H1 (cell line): ENCODE measurements around the gene PCDHGB6. TPM values are rescaled to one million over a fixed set of nuclear protein-coding genes. Genes with fewer than 3 reads are reported as not detected.

Experiments used
- E2F6 ChIP-seq: IDR thresholded peaks from 2 replicates; pipeline ENCODE4 v1.6.1; 2012; ENCODE audit warnings: inconsistent platforms
- polyA plus RNA-seq, 7 experiments: library from polyadenylated mRNA; depleted of rRNA in 3 of 7; stranded (reverse) in 5 of 7; unstranded in 2 of 7; fragments of >200 nt in 5 of 7; fragments of 200-250 nt in 2 of 7; gene quantifications; 1 replicate in 5 of 7; 2 replicates in 1 of 7; 4 replicates in 1 of 7; pipeline versions ENCODE4 v1.2.1 to v1.2.3, GENCODE V29; 2011 to 2013; ENCODE audit warnings: missing spikeins in 2 of 7, mixed read lengths in 2 of 7
- total RNA-seq: library from RNA; stranded (reverse); fragmentation: NEBNext Ultra II Directional; extraction: Animal tissue kit (Norgen Biotek cat#: 25700); gene quantifications from 2 replicates; pipeline ENCODE4 v1.2.1, GENCODE V29; 2021

Gene PCDHGB6
- total and polyA plus RNA-seq, 2 of the 8 experiments (the other 6 are each of a cell fraction or from before 2014, with no cell fraction given), result 3.4 to 4.1 TPM

- TF ChIP-seq E2F6, result no peak
These were observed 5.1 kb upstream of the PCDHGB6 start, which contains the start of gene PCDHGA9 (continued) for GRCh38 chr5:141402553-141403243.
